MCF 10A (cell line): ENCODE results near the gene ACTRT2. TPM values are rescaled to one million over a fixed set of nuclear protein-coding genes. Genes with fewer than 3 reads are reported as not detected.

Source experiments
- BruUV-seq: library from RNA; stranded (reverse); fragments of 400-500 nt; replicated peaks from 2 replicates; lab custom pipeline; 2021; lab: Mats Ljungman, UMichigan
- CTCF ChIA-PET: fragments of 300-600 bp; sonication (Branson Sonifier 250); formaldehyde crosslinking; extraction: SDS; loops from one replicate; lab custom pipeline; 2021; ENCODE audit warnings: antibody characterized with exemption, inconsistent platforms; lab: Yijun Ruan, JAX
- POLR2A ChIA-PET: fragments of 300-600, 350-650 bp; sonication (Branson Sonifier 250); formaldehyde crosslinking; extraction: SDS; loops from one replicate; lab custom pipeline; 2020; ENCODE audit warnings: antibody characterized with exemption, inconsistent platforms; lab: Yijun Ruan, JAX
- DNase-seq: peaks from one replicate; pipeline ENCODE4 v3.0.0-alpha.2; 2018; ENCODE audit not compliant: unreplicated experiment
- H3K27ac Mint-ChIP-seq: one replicate; pipeline ENCODE4 v1.8.0; 2022; ENCODE audit warnings: mild to moderate bottlenecking, low read depth, mixed read lengths; ENCODE audit not compliant: unreplicated experiment
- H3K27me3 Mint-ChIP-seq: one replicate; pipeline ENCODE4 v1.8.0; 2022; ENCODE audit warnings: mixed read lengths; ENCODE audit not compliant: insufficient read depth, unreplicated experiment
- H3K36me3 Mint-ChIP-seq: one replicate; pipeline ENCODE4 v1.8.0; 2022; ENCODE audit warnings: mild to moderate bottlenecking, moderate library complexity, mixed read lengths; ENCODE audit not compliant: insufficient read depth, unreplicated experiment
- H3K4me1 Mint-ChIP-seq: one replicate; pipeline ENCODE4 v1.8.0; 2022; ENCODE audit warnings: mixed read lengths; ENCODE audit not compliant: insufficient read depth, unreplicated experiment
- H3K4me3 Mint-ChIP-seq: one replicate; pipeline ENCODE4 v1.8.0; 2022; ENCODE audit warnings: mild to moderate bottlenecking, moderate library complexity, mixed read lengths; ENCODE audit not compliant: unreplicated experiment
- H3K9me3 Mint-ChIP-seq: one replicate; pipeline ENCODE4 v1.8.0; 2022; ENCODE audit warnings: mixed read lengths; ENCODE audit not compliant: unreplicated experiment
- CTCF ChIP-seq: fragments of 200-600 bp; IDR thresholded peaks from one replicate; pipeline ENCODE4 v1.8.0; 2022; ENCODE audit warnings: antibody characterized with exemption, mild to moderate bottlenecking; ENCODE audit not compliant: unreplicated experiment
- intact Hi-C: fragments of 100-400 bp; cut with micrococcal nuclease; formaldehyde crosslinking; loops from 2 replicates; pipeline ENCODE4 v1.14.1; 2022
- total RNA-seq: library from RNA; stranded (reverse); gene quantifications from 2 replicates; pipeline ENCODE4 v1.2.3, GENCODE V29; 2022

ACTRT2 gene
- total RNA-seq, 1 experiment from 2014 or later, result not detected

GRCh38 chr1:2980073-2980791, 41.0 kb upstream of the ACTRT2 start:
- no peak overlapping the region for H3K27ac Mint-ChIP-seq
- ChIA-PET POLR2A (no interaction called here), CTCF (interaction anchor here (0.6 to 0.7 kb wide), 2 partner anchors 47 to 151 kb away, joined by 3 read pairs; no protein-coding TSS in a partner anchor)
- no peak overlapping the region for H3K4me3 Mint-ChIP-seq
- H3K27me3 Mint-ChIP-seq, result no peaks in the 10 kb centered on the region
- H3K36me3 Mint-ChIP-seq, result no peaks in the 10 kb centered on the region
- no TSS peak for BruUV-seq
- DNase-seq, result no peak
- intact Hi-C loops, result no loop called here
- H3K4me1 Mint-ChIP-seq, result no peaks in the 10 kb centered on the region
- no peak for TF ChIP-seq CTCF
- H3K9me3 Mint-ChIP-seq, result peaks cover 7% of the 10 kb centered on the region

DNA sequence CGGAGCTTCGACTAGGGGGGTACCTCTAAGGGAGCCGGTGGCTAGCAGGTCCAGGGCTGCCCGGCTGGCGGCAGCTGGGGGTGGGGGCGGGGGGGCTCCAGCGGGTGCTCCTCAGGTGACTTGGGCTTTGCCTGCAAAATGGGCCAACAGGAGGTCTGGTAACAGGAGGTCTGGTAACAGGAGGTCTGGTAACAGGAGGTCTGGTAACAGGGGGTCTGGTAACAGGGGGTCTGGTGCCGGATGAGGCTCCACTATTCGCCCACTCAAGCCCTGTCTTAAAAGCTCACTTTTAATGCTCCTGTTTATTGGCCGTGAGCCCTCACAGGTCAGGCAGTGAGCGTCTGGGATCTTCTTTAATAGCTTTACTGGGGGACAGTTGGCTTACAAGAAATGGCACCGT, 40.4 kb upstream of the ACTRT2 start:
- Mint-ChIP-seq H3K4me1 (no peaks in the 10 kb centered on the region), H3K4me3 (no peak overlapping the region), H3K27ac (no peak overlapping the region), H3K9me3 (peaks cover 13% of the 10 kb centered on the region), H3K27me3 (no peaks in the 10 kb centered on the region), H3K36me3 (no peaks in the 10 kb centered on the region)
- no peak for DNase-seq
- no peak for TF ChIP-seq CTCF
- intact Hi-C loops, result no loop called here
- BruUV-seq, result no TSS peak
- CTCF ChIA-PET, result interaction anchor here (0.7 kb wide), 1 partner anchor 151 kb away, joined by 3 read pairs; no protein-coding TSS in a partner anchor
- POLR2A ChIA-PET, result no interaction called here

GRCh38 chr1:2981388-2981787, 39.9 kb upstream of the ACTRT2 start:
- ChIA-PET POLR2A (no interaction called here), CTCF (no interaction called here)
- Mint-ChIP-seq H3K36me3 (no peaks in the 10 kb centered on the region), H3K27me3 (no peaks in the 10 kb centered on the region), H3K4me1 (no peaks in the 10 kb centered on the region), H3K9me3 (peaks cover 19% of the 10 kb centered on the region), H3K4me3 (no peak overlapping the region), H3K27ac (no peak overlapping the region)
- intact Hi-C loops, result no loop called here
- no TSS peak for BruUV-seq
- no peak for TF ChIP-seq CTCF
- DNase-seq, result no peak

- H3K4me3 Mint-ChIP-seq, result no peak overlapping the region
- no peak overlapping the region for H3K27ac Mint-ChIP-seq
- peaks cover 21% of the 10 kb centered on the region for H3K9me3 Mint-ChIP-seq
- TF ChIP-seq CTCF, result no peak
- no TSS peak for BruUV-seq
- intact Hi-C loops, result no loop called here
- H3K4me1 Mint-ChIP-seq, result no peaks in the 10 kb centered on the region
- DNase-seq, result no peak
- no peaks in the 10 kb centered on the region for H3K36me3 Mint-ChIP-seq
- POLR2A ChIA-PET, result no interaction called here
- CTCF ChIA-PET, result interaction anchor here (0.6 kb wide), 1 partner anchor 30 kb away, joined by 3 read pairs; no protein-coding TSS in a partner anchor
- no peaks in the 10 kb centered on the region for H3K27me3 Mint-ChIP-seq
Measured at GRCh38 chr1:2981981-2982614, 39.2 kb upstream of the ACTRT2 start.
